HCT116 (cell line): ENCODE data around the gene KCNC1.

Experiments
- CEBPB ChIP-seq: IDR thresholded peaks from 2 replicates; pipeline ENCODE4 v1.6.1; 2012; ENCODE audit warnings: low read depth
- EZH2 ChIP-seq: fragments of 200-600 bp; sonication (generic); IDR thresholded peaks from 2 replicates; pipeline ENCODE4 v1.6.1; 2017; ENCODE audit warnings: antibody characterized with exemption, mixed run types
- POLR2A ChIP-seq: IDR thresholded peaks from 2 replicates; pipeline ENCODE4 v1.7.0; 2011; ENCODE audit warnings: borderline replicate concordance; ENCODE audit not compliant: insufficient read depth, insufficient read length; ENCODE audit errors: extremely low read depth
- POLR2AphosphoS5 ChIP-seq: IDR thresholded peaks from 2 replicates; pipeline ENCODE4 v1.6.1; 2011; ENCODE audit warnings: mild to moderate bottlenecking, low read depth, low read length, moderate library complexity
- RAD21 ChIP-seq: IDR thresholded peaks from 2 replicates; pipeline ENCODE4 v1.6.1; 2012; ENCODE audit warnings: low read depth, mild to moderate bottlenecking
- REST ChIP-seq: IDR thresholded peaks from 2 replicates; pipeline ENCODE4 v1.6.1; 2012; ENCODE audit warnings: low read depth
- SP1 ChIP-seq: IDR thresholded peaks from 2 replicates; pipeline ENCODE4 v1.6.1; 2012; ENCODE audit warnings: low read depth
- SRF ChIP-seq: IDR thresholded peaks from 2 replicates; pipeline ENCODE4 v1.6.1; 2012; ENCODE audit warnings: low read depth
- TF ChIP-seq, protein P1 (sequence below), 3 experiments: fragments of 200-600 bp in 1 of 3; sonication (generic) in 1 of 3; IDR thresholded peaks in 2 of 3; conservative IDR thresholded peaks in 1 of 3; 2 replicates each; pipeline ENCODE4 v1.5.1; 2012 to 2017; ENCODE audit warnings: low read depth in 2 of 3, low read length in 2 of 3, antibody characterized with exemption in 1 of 3, borderline replicate concordance in 1 of 3, control low read depth in 1 of 3, mild to moderate bottlenecking in 1 of 3, mixed read lengths in 1 of 3, mixed run types in 1 of 3, moderate library complexity in 1 of 3; ENCODE audit not compliant: insufficient read depth in 1 of 3
- TF ChIP-seq, protein P2 (sequence below): IDR thresholded peaks from 2 replicates; pipeline ENCODE4 v1.6.1; 2012
- TF ChIP-seq, protein P3 (sequence below): IDR thresholded peaks from 2 replicates; pipeline ENCODE4 v1.6.1; 2012

DNA sequence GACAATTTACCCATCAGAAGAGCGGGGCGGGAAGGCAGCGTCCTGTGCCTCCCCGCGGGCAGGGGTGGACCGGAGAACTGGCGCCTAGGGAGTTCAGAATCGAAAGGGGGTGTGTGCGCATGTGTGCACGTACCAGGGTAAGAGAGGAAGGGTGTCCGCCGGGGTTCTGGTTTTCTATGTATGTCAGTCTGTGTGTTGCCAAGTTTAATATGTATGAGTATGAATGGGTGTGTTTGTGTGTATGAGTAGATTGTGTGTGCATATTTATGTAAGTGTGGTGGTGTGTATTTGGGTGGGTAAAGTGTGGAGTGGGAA, 2.0 kb downstream of the KCNC1 start:
- TF ChIP-seq, protein P1, sequence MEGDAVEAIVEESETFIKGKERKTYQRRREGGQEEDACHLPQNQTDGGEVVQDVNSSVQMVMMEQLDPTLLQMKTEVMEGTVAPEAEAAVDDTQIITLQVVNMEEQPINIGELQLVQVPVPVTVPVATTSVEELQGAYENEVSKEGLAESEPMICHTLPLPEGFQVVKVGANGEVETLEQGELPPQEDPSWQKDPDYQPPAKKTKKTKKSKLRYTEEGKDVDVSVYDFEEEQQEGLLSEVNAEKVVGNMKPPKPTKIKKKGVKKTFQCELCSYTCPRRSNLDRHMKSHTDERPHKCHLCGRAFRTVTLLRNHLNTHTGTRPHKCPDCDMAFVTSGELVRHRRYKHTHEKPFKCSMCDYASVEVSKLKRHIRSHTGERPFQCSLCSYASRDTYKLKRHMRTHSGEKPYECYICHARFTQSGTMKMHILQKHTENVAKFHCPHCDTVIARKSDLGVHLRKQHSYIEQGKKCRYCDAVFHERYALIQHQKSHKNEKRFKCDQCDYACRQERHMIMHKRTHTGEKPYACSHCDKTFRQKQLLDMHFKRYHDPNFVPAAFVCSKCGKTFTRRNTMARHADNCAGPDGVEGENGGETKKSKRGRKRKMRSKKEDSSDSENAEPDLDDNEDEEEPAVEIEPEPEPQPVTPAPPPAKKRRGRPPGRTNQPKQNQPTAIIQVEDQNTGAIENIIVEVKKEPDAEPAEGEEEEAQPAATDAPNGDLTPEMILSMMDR (IDR thresholded peaks at IDR 0.05 in 2 of 3, conservative IDR thresholded peaks at IDR 0.05 in 1 of 3; ENCODE audit: borderline replicate concordance in 1 of 3, insufficient read depth in 1 of 3, low read depth in 2 of 3, low read length in 2 of 3) = no peak
- TF ChIP-seq SP1 = no peak
- TF ChIP-seq EZH2 = no peak
- no peak for TF ChIP-seq POLR2AphosphoS5
- no peak for TF ChIP-seq CEBPB
- no peak for TF ChIP-seq POLR2A
- TF ChIP-seq, protein P2, sequence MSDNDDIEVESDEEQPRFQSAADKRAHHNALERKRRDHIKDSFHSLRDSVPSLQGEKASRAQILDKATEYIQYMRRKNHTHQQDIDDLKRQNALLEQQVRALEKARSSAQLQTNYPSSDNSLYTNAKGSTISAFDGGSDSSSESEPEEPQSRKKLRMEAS = no peak
- TF ChIP-seq, protein P3, sequence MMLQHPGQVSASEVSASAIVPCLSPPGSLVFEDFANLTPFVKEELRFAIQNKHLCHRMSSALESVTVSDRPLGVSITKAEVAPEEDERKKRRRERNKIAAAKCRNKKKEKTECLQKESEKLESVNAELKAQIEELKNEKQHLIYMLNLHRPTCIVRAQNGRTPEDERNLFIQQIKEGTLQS = no peak
- TF ChIP-seq RAD21 = no peak
- TF ChIP-seq REST = no peak
- TF ChIP-seq SRF = no peak
